GM15510 (cell line): Measurements from ENCODE around the gene RYR2.

Source experiments
- POLR2A ChIP-seq: IDR thresholded peaks from 3 replicates; pipeline ENCODE4 v1.6.1; 2011; ENCODE audit warnings: borderline replicate concordance; ENCODE audit not compliant: insufficient read length; ENCODE audit errors: extremely low read depth

The RYR2 gene

DNA sequence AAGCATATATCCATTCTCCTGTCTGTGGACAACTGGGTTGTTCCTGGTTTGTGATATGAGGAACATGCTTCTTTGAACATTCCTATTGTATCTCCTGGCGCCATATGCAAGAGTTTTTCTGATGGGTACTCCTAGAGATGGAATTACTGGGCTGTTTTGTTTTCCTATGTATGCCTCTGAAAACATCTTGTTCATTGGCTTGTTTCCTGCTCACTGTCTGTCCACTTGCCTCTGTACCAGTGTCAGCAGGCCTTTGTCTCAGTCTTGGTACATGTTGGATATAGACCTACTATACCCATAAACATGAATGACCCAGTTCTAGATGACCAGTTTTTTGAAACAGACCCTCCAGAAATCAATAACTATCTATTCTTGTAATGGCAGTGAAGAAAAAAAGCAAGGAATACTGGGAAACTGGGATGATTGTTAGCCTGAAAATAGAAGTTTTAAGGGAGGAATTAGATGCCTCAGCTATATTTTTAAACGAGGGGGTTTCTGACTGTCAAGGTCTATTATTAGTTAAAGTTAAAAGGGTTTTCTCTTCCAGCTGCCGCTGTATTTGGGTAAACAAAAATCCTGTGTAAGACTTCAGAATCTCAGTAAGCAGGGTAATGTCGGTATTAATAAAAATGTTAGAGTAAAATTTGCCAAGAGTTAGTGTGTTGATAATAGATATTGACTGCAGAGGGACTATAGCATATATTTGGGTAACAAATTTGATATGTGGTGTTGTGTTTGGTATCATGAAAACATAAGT is 103.6 kb downstream of the RYR2 start:
- no peak for TF ChIP-seq POLR2A

DNA sequence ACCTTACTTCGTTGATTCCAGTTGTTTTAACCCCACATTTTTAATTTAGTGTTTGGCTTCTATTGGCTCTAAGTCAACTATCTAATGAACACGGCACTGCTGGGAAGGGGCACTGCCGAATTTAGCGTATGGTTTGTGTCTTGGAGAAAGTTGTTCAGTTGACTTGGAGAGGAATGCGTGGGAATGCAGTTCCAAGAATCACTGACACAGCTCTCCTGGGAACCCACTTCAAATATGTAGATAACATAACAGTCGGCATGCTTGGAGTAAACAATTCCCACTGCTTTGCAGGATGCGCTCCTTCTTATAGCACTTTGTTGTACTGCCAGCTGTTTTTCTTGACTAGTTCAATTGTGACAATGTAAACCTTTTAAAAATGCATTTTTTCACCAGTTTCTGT is 104.3 kb downstream of the RYR2 start:
- TF ChIP-seq POLR2A: no peak

DNA sequence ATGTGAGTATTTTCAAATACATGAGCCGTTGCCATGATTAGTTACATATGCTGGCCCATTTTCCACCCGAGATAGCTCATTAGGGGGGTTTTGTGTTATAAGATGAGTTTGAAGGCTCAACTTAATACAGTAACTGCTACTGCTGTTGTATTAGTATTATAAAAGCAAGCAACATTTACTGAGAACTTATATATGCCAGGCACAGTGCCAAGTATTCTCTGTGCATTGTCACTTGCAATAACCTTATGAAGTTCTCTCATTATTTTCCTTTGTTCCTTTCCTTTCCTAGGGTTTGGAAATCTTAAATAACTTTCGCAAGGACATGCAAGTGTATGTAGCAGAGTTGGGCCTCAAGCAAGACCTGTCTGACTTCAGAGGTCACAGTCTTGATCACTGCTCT is 107.9 kb downstream of the RYR2 start:
- TF ChIP-seq POLR2A: no peak

DNA sequence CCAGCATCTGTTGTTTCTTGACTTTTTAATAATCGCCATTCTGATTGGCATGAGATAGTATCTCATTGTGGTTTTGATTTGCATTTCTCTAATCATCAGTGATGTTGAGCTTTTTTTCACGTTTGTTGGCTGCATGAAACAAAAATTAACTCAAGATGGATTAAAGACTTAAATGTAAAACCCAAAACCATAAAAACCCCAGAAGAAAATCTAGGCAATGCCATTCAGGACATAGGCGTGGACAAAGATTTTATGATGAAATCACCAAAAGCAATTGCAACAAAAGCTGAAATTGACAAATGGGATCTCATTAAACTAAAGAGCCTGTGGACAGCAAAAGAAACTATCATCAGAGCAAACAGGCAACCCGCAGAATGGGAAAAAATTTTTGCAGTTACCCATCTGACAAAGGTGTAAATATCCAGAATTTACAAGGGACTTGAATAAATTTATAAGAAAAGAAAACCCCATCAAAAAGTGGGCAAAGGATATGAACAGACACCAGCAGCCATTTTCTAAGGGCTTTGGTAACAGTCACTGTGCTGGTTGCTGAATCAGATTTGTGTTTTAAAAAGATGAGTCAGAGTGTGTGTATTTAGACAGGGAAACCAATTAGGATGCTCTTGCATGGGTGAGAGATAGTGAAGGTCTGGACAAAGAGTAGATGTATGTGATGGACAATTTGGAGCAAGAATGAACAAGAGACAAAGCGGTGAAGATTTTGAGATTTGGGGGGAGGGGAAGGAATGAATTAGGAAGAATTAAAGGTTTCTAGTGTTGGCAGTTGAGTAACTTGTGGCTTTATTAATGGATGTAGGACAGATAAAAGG is 110.7 kb downstream of the RYR2 start:
- TF ChIP-seq POLR2A: no peak

DNA sequence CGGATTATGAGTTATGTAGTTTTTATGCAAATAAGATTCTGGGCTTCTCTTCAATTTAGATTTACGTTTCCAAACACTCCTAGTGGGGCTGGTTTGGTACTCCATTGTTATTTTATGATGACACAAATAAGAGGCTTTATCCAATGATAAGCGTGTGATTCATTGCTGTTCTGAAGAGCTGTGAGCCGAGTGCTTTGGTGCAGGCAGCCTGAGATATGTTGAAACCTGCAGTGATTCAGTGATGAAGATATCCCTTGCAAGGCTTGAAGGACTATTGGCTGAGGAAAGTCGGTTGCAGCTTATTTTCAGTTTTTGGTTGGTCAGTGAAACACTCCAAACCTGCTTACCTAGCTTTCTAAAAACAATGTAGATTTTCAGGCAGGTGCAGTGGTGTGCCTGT is 112.2 kb downstream of the RYR2 start:
- TF ChIP-seq POLR2A: no peak

DNA sequence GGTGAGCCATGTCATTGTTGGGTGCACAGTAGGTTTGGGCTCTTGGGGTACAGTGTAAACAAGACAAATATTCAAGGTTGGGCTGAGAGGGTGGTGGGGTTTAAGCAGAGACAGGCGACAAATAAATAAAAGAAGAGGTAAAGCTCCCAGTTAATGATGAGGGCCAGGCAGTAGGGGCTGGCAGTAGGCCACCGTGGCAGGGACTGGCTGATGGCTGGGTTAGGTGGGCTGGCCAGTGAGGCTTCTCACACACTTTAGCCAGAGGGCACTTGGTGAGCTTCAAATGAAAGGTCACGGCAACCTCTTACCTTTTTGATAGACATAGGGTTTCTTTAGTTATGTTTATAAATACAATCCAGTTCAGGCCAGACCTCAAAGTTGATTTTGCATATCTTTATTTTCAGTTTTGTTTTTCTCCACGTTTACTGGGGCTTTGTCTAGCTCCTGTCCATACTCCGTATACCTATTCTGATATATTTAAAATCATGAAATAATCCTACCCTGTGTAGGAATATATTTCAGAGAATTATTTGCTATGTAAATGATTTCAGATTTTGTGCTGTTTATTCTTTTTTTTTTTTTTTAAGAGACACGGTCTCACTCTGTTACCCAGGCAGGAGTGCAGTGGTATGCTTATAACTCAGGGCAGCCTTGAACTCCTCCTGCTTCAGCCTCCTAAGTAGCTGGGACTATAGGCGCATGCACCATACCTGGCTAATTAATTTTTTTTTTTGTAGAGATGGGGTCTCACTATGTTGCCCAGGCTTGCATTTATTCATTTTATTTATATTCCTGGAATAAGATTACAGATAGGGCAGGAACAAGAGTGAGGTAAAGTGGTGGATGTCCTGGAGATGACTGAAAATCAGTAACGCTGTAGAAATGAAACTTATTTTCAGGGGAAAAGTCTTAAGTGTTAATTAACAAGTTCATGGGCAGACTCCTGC is 122.7 kb downstream of the RYR2 start:
- TF ChIP-seq POLR2A: no peak

DNA sequence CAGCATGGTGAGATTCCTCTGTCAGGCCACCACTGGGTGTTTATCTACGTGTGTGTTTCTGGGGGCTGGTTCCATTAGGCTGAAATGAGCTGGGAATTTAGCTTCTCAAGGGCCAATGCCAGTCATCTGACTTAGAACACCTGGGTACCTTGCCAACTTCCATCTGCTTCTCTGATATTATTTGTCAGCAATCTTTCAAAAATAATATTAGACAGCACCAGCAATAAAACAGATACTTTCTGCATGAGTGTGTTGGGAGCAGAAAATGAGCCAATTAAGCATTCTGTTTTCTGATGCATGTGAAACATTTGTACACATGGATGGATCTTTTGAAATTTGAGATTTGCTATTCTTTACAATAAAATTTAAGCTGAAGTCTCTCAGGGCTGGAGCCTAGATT is 124.1 kb downstream of the RYR2 start:
- no peak for TF ChIP-seq POLR2A

DNA sequence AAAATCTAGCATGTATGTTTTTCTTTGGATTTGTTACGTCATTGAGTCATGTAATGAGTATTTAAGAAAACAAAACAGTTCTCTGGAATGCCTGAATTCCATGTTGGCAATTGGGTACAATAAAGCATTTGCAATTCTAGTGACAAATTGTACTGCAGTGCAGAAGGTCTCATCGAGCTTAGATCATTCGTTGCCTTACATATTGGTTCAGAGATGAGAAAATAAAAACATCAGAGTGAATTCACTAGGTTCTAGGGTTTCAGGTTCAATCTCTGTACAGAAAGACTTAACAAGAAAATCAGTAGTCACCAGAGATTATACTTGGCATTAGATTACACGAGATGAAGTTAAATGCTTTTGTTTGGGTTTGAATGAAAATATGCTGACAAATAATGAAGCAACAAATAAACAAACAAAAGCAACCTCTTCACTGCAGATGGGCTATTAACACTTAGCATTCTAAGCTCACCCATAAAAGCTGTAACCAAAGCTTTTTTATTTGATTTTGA is 124.7 kb downstream of the RYR2 start:
- TF ChIP-seq POLR2A: no peak

DNA sequence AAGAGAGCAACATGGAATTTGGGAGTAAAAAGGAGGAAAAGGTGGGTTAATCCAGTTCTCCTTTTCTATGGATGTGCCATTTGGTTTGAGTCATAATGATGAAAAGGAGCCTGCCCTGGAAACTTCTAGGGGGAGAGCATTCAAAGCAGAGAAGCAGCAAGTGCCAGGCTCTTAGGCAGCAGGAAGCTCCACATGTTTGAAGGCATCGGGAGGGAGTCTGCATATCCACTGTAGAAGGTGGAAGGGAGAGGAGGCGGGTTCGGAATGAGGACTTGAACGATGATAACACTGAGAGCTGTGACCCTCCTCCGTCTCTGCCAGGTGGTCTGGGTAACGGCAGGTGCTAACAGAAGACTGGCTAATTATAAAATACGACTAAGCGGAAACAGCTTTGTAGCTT is 128.2 kb downstream of the RYR2 start:
- no peak for TF ChIP-seq POLR2A

DNA sequence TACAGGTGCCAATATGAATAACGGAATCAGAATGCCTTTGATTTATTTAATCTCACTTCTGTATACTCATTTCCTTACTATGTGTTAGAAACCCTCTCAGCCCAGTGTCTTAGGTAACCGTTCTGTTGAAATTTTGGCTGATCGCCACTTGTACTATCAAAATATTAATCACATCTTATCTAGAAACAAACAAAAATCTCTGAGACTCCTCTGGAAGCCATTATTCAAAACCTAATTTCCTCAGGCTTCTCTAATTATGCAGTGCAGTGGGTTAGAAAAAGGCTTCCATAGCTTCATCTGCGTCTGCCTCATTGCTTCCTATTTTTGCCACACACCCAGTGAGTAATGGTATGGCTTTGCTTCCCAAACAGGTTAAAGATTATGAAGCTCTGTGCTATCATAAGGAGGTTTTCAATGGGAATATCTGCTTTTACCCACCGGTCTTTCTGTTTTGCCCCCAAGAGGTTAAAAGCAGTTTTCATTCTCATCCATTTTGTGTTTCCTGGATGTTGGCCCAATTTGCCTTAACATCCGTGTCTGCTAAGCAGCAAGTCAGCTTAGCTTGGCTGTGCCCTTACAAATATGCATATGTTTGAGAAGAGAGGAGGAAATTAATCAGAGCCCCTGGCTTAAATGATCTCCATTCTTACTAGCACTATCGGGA is 129.6 kb downstream of the RYR2 start:
- TF ChIP-seq POLR2A: no peak

DNA sequence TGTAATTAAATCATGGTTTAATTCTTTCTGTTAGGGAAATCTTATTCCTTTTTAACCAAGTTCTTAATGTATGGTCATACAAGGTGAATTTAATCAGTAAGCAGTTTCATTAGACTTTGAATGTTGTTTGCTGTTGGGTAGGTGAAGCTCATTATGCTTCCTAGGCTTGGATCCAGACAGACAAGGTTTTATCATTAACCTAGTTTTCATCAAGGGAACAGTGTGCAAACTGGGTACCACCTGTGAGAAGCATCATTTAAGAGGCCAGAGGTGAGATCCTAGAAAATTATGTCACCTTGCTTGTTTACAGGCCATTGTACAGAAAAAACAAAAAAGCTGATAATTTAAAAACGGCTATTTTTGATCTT is 130.1 kb downstream of the RYR2 start:
- TF ChIP-seq POLR2A: no peak

DNA sequence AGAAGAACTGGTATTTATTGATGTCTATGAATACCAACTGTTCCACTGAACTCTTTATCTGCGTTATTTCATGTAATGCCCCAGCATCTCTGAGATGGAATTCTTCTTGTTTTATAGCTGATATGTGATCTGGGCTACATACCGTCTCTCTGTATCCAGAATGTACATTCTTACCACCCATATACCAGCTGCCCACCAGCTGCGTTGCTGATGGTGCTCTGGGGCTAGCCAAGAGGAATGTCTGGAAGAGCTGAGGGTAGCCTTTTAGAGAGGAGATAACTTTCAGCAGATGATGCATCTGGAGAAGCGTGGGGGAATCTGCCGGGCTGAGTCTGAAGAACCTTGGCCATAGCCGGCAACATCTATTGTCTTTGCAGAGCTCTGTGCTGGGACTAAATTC is 137.5 kb downstream of the RYR2 start:
- TF ChIP-seq POLR2A: no peak

DNA sequence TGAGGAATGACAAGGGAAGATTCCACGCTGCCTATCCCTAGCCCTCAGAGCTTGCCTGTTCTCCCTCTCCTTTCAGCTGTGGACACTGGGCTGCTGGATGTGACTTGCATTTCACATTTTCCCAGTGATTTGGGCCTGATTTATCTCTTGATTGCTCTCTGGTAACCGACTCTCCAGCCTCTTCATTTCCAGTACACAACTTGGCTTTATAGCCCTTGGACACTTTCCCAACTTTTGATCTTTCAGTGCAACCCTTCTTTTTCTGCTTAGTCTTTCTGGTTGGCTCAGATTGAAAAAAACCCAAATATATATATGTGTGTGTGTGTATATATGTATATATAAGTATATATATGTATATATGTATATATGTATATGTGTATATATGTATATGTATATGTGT is 138.3 kb downstream of the RYR2 start:
- no peak for TF ChIP-seq POLR2A

DNA sequence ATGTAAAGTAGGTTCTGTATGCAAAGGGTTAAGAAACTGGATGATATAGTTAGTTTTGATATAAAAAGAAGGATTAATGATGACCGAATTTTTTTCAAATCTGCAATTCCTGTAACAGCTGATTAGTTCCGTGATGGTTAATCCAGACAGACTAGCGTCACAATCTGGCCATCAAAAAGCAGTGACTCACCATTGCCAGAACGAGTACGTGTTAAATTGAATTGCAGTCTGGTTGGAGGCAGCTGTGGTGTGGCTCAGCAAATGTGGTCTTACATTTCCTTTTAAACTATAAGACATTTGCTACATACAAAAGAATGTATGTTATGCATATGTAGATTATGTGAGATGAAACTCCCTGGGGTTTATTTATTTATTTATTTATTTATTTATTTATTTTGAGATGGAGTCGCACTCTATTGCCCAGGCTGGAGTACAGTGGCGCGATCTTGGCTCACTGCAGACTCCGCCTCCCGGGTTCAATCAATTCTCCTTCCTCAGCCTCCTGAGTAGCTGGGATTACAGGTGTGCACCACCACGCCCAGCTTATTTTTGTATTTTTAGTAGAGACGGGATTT is 139.8 kb downstream of the RYR2 start:
- TF ChIP-seq POLR2A: no peak

DNA sequence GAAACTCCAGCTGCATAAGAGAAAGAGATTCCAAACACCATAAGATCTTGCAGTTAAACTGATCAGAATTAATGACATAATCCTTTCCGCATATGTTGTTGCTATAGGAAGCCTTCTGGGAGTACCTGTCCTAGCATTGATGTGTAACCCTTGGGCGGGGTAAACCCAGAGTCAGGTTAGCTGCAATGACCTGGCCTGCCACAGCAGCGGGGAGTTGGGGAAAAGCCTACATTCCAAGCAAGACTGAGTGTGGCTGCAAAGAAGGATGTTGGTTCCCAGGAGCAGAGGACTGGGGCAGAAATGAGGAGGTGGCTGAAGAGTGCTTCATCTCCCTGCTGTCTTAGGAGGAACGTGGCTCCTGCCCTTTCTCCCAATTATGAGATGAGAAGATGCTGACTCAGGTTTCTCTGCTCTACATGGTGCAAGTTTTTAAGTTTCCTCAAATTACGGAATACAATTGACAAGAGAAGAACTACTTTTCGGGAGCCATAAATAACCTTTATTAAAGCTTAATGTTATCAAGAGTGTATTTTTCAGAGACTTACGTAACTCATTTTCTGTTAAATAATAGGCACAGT is 142.1 kb downstream of the RYR2 start:
- TF ChIP-seq POLR2A: no peak

DNA sequence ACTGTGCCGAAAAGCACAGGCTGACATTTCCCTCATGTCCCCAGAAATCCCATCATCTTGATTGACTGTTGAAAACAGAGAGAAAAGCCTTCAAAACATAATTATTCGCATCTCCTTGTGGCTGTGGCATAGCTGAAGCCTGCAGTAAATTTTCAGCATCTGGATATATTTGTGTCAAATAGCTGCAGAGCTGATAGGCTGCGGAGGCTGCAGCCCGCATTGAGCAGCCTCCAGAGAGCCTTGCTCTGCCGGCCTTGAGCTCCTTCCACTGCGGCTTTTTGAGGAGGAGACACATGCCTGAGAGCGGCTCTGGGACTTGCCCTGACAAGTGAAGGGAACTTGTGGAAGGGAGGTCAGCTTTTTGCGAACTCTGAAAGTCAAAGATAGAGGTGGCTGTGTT is 144.7 kb downstream of the RYR2 start:
- no peak for TF ChIP-seq POLR2A
